GM12874 (cell line): ENCODE results near the gene CSK.

Experiments
- CTCF ChIP-seq: IDR thresholded peaks from 2 replicates; pipeline ENCODE4 v1.5.1; 2011; ENCODE audit warnings: low read depth, mild to moderate bottlenecking, control low read depth, low read length, moderate library complexity; ENCODE audit not compliant: insufficient read depth

CSK gene

GRCh38 chr15:74800559-74801094 lies 18.7 kb downstream of the CSK start:
- TF ChIP-seq CTCF = no peak

GRCh38 chr15:74801311-74801997 lies 19.6 kb downstream of the CSK start:
- no peak for TF ChIP-seq CTCF

- TF ChIP-seq CTCF = no peak
Observed at GRCh38 chr15:74802290-74802689, 20.4 kb downstream of the CSK start.

GRCh38 chr15:74802862-74803447 lies 21.1 kb downstream of the CSK start:
- no peak for TF ChIP-seq CTCF

- TF ChIP-seq CTCF = no peak
Observed at GRCh38 chr15:74804935-74805334, 23.1 kb downstream of the CSK start.

GRCh38 chr15:74807282-74807681 lies 25.4 kb downstream of the CSK start:
- TF ChIP-seq CTCF = no peak

- no peak for TF ChIP-seq CTCF
Observed at GRCh38 chr15:74808078-74808839, 26.4 kb downstream of the CSK start.
